A673 (cell line): Measurements from ENCODE around the gene CAD. TPM values are rescaled to one million over a fixed set of nuclear protein-coding genes. Genes with fewer than 3 reads are reported as not detected.

Experiments used
- BruUV-seq: library from RNA; stranded (reverse); fragments of 400-500 nt; replicated peaks from 2 replicates; lab custom pipeline; 2021; lab: Mats Ljungman, UMichigan
- CTCF ChIA-PET: fragments of 300-600 bp; sonication (Branson Sonifier 250); formaldehyde crosslinking; loops from one replicate; lab custom pipeline; 2022; ENCODE audit warnings: antibody characterized with exemption; lab: Charles Lee
- POLR2A ChIA-PET: fragments of 300-600 bp; sonication (Branson Sonifier 250); formaldehyde crosslinking; loops from one replicate; lab custom pipeline; 2022; ENCODE audit warnings: antibody characterized with exemption; ENCODE audit not compliant: low non-redundant PET; lab: Charles Lee
- DNase-seq: peaks from one replicate; pipeline ENCODE4 v3.0.0-alpha.2; 2015; ENCODE audit warnings: low spot score
- H3K27ac ChIP-seq: fragments of 200-600 bp; sonication (generic); 2 replicates; pipeline ENCODE4 v1.5.1; 2016; ENCODE audit warnings: mixed run types, low read depth, mild to moderate bottlenecking, mixed read lengths, antibody characterized with exemption, low read length; ENCODE audit not compliant: poor library complexity, severe bottlenecking
- H3K27me3 ChIP-seq: fragments of 200-600 bp; sonication (generic); replicated peaks from 2 replicates; pipeline ENCODE4 v1.6.1; 2017; ENCODE audit warnings: mixed run types, low read depth, mild to moderate bottlenecking, mixed read lengths, antibody characterized with exemption, low read length; ENCODE audit not compliant: insufficient read depth, poor library complexity
- H3K36me3 ChIP-seq: fragments of 200-600 bp; sonication (generic); 2 replicates; pipeline ENCODE4 v1.6.1; 2016; ENCODE audit warnings: mixed run types, mild to moderate bottlenecking, mixed read lengths, antibody characterized with exemption, low read length; ENCODE audit not compliant: insufficient read depth, poor library complexity, severe bottlenecking
- H3K4me1 ChIP-seq: fragments of 200-600 bp; sonication (generic); 2 replicates; pipeline ENCODE4 v1.6.1; 2017; ENCODE audit warnings: mixed run types, mild to moderate bottlenecking, mixed read lengths, antibody characterized with exemption, low read length; ENCODE audit not compliant: insufficient read depth, poor library complexity, severe bottlenecking
- H3K4me3 ChIP-seq: fragments of 200-600 bp; sonication (generic); 2 replicates; pipeline ENCODE4 v1.5.1; 2016; ENCODE audit warnings: low read depth, mixed run types, mild to moderate bottlenecking, mixed read lengths, low read length; ENCODE audit not compliant: poor library complexity, severe bottlenecking
- H3K9me3 ChIP-seq: fragments of 200-600 bp; sonication (generic); 2 replicates; pipeline ENCODE4 v1.6.1; 2016; ENCODE audit warnings: mixed run types, low read depth, mild to moderate bottlenecking, mixed read lengths, antibody characterized with exemption, low read length; ENCODE audit not compliant: poor library complexity, severe bottlenecking
- CTCF ChIP-seq: fragments of 300-800, 200-600 bp; sonication (generic); conservative IDR thresholded peaks from 2 replicates; pipeline ENCODE4 v1.5.1; 2017; ENCODE audit warnings: low read depth, mild to moderate bottlenecking, antibody characterized with exemption, low read length, moderate library complexity, mixed read lengths
- EZH2 ChIP-seq: fragments of 200-600 bp; sonication (generic); IDR thresholded peaks from 2 replicates; pipeline ENCODE4 v1.6.1; 2017; ENCODE audit warnings: borderline replicate concordance, low read depth, mild to moderate bottlenecking, mixed read lengths, antibody characterized with exemption, low read length; ENCODE audit not compliant: poor library complexity, severe bottlenecking
- intact Hi-C: fragments of 100-400 bp; cut with micrococcal nuclease; formaldehyde crosslinking; loops from one replicate; pipeline ENCODE4 v1.10.0; 2022; ENCODE audit not compliant: unreplicated experiment
- total RNA-seq: library from RNA; stranded (reverse); gene quantifications from 2 replicates; pipeline ENCODE4 v1.2.3, GENCODE V29; 2021

Gene CAD
- total RNA-seq, 1 experiment from 2014 or later, result 194 TPM

GRCh38 chr2:27218614-27219013 is 1.4 kb downstream of the CAD start:
- Histone ChIP-seq H3K27me3 (no peaks in the 10 kb centered on the region), H3K4me1 (peaks cover 66% of the 10 kb centered on the region), H3K9me3 (no peaks in the 10 kb centered on the region), H3K27ac (peak overlapping the region; percentile 98), H3K36me3 (peaks cover 42% of the 10 kb centered on the region), H3K4me3 (peak overlapping the region; percentile 61)
- ChIA-PET POLR2A (interaction anchor here (0.6 kb wide), 2 partner anchors 118 to 465 kb away, joined by 4 read pairs; no protein-coding TSS in a partner anchor), CTCF (no interaction called here)
- DNase-seq, result no peak
- intact Hi-C loops, result no loop called here
- TF ChIP-seq CTCF (no peak), EZH2 (no peak)
- BruUV-seq, result no TSS peak

GRCh38 chr2:27219091-27219490 is 1.9 kb downstream of the CAD start:
- peak overlapping the region; percentile 61 for H3K4me3 ChIP-seq
- ChIA-PET CTCF (no interaction called here), POLR2A (interaction anchor here (0.6 to 0.7 kb wide), 3 partner anchors 32 to 466 kb away, joined by 3 to 4 read pairs (median 4); no protein-coding TSS in a partner anchor)
- no peaks in the 10 kb centered on the region for H3K27me3 ChIP-seq
- peaks cover 61% of the 10 kb centered on the region for H3K4me1 ChIP-seq
- no peak for TF ChIP-seq CTCF
- no peak for TF ChIP-seq EZH2
- peak overlapping the region; percentile 98 for H3K27ac ChIP-seq
- H3K9me3 ChIP-seq, result no peaks in the 10 kb centered on the region
- intact Hi-C loops, result no loop called here
- H3K36me3 ChIP-seq, result peaks cover 45% of the 10 kb centered on the region
- DNase-seq, result no peak
- BruUV-seq, result no TSS peak

GRCh38 chr2:27220091-27220490 is 2.9 kb downstream of the CAD start:
- H3K27me3 ChIP-seq, result no peaks in the 10 kb centered on the region
- H3K4me3 ChIP-seq, result no peak overlapping the region
- POLR2A ChIA-PET, result interaction anchor here (0.6 to 0.7 kb wide), 2 partner anchors 114 to 122 kb away, joined by 7 to 8 read pairs; no protein-coding TSS in a partner anchor
- CTCF ChIA-PET, result interaction anchor here (0.6 to 0.7 kb wide), 3 partner anchors 10 to 52 kb away, joined by 3 to 4 read pairs (median 3); no protein-coding TSS in a partner anchor
- peak; percentile 94 for DNase-seq
- peaks cover 51% of the 10 kb centered on the region for H3K4me1 ChIP-seq
- BruUV-seq, result no TSS peak
- TF ChIP-seq CTCF (no peak), EZH2 (no peak)
- peaks cover 54% of the 10 kb centered on the region for H3K36me3 ChIP-seq
- no peaks in the 10 kb centered on the region for H3K9me3 ChIP-seq
- H3K27ac ChIP-seq, result peak overlapping the region; percentile 98
- intact Hi-C loops, result loop anchor here (5.0 kb wide), 1 partner anchor 42 kb away; the partner anchor contains the start of gene SLC30A3
